GM19240 (cell line): Measurements from ENCODE around the gene C17orf67.

Source experiments
- DNase-seq: peaks from one replicate; pipeline ENCODE4 v3.0.0; 2011; ENCODE audit warnings: low spot score; ENCODE audit not compliant: insufficient read length

Gene C17orf67

GRCh38 chr17:56833057-56833808 lies 487 bp downstream of the C17orf67 start:
- DNase-seq, result peak; percentile 33

DNA sequence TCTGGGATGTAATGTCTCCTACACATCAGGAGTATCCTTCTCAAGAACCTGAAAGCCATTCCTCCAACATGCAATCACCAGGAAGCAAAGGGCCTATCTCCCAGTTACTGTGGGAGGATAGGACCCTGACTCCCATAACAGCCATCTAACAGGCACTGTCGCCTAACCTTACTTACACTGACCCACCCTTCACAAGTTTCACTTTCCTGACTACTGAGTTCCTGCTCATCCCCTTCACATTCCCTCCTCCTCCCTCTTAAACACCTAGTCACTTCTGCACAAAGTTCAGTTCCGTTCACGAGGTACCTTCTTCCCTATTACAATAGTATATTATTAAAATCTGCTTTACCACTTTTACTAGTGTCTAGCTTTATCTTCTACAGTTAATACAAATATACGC lies 1.3 kb downstream of the C17orf67 start:
- DNase-seq, result no peak

- no peak for DNase-seq
These were observed 2.2 kb downstream of the C17orf67 start for GRCh38 chr17:56831369-56832095.

DNA sequence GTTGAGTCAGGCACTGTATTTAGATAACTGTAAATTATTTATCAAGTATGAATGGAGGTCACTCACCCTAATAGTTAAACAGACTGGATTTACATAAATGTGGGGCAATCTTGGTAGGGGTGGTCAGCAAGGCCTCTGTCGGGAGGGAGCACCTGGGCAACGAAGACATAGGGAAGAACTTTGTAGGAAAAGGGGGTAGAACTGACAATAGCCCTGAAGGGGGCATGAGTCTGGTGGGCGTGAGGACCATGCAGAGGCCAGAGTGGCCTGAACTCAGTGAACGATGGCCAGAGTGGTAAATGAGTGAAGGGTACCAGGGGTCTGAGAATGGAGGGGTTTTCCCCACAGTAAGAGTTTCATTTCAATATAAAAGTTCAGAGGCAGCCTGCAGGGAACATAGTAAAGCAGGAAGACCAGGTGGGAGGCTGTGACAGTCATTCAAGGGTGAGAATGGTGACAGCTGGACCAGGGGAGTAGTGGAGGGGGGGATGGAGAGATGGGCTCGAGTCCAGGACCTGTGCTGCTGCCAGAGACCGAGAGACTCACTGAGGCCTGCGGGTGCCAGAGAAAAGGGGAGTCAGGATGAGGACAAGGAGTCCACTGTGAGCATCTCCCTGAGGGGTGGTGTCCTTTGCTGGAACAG lies 2.9 kb downstream of the C17orf67 start:
- no peak for DNase-seq

DNA sequence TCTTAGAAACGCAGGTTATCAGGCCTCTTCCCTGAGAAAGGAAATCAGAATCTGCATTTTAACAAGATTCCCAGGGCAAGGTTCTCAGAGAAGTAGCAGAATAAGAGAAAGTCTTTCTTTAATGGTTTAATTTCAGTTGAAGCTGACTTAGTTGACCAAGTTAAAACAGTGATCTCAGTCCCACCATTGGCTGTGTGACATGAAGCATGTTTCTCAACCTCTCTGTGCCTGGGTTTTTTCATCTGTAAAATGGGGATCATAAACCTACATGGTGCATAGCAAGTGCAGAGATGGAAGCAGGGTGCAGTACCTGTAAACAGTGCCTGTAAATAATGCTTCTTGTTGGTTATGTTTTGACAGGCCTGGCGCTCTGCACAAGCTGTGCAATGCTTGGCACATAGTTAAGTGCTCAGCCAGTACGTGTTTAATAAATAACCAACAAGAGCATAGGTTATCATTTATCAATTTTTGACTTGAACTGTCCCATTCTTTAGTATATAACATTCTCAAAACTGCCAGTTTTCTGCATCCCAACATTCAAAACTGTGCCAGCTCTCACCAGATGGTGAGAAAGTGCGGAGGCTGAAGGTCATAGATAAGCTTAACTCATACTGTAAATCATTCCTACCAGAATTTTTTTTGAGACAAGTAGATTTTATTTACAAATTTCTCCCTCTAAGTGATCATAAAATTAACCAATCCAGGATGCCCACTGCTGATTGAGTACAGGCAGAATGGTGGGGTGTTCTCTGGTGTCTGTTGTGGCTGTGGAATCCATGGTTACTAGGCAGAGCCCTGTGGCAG lies 6.9 kb downstream of the C17orf67 start:
- no peak for DNase-seq

DNA sequence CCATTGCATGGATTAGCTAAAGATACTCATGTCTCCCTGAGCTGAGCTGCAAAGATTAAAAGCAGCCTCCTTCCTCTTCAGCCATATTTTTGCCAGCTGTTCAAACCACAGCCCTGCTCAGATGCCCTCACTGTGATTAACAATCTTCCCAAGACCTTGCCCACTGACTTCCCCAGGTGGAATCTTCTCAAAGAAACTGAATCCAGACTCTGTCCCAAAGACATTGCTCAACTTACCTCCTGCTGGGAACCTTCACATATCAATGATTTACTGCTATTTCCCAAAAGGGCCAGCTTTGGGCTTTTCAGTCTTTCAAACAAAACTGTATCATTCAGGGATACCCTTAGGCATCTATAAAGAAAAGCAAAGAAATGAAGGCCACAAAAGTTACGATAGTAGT lies 9.2 kb downstream of the C17orf67 start:
- no peak for DNase-seq

GRCh38 chr17:56823848-56824247 lies 9.9 kb downstream of the C17orf67 start:
- no peak for DNase-seq

GRCh38 chr17:56822725-56823124 lies 11.0 kb downstream of the C17orf67 start:
- no peak for DNase-seq

GRCh38 chr17:56821847-56822534 lies 11.7 kb downstream of the C17orf67 start:
- DNase-seq, result no peak

GRCh38 chr17:56820207-56820606 lies 13.5 kb downstream of the C17orf67 start:
- DNase-seq, result no peak

- DNase-seq, result peak; percentile 81
These were observed 14.1 kb downstream of the C17orf67 start for GRCh38 chr17:56819431-56820145.

DNA sequence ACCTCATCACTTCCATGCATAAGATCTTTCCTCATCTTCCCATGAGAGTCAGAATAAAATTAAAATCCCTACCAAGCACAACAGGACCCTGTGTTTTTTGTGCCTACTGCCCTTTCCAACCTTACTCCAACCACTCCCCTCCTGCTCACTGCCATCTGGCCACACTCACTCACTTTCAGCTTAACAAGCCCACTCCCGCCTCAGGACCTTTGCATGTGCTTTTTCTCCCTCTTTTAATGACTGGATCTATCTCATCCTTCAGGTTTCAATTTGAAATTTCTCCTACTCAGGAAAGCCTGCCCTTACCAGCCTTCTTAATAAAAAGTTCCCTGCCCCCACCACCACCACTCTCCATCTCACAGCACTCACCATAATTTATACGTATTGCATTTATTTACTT lies 14.7 kb downstream of the C17orf67 start:
- DNase-seq, result no peak

DNA sequence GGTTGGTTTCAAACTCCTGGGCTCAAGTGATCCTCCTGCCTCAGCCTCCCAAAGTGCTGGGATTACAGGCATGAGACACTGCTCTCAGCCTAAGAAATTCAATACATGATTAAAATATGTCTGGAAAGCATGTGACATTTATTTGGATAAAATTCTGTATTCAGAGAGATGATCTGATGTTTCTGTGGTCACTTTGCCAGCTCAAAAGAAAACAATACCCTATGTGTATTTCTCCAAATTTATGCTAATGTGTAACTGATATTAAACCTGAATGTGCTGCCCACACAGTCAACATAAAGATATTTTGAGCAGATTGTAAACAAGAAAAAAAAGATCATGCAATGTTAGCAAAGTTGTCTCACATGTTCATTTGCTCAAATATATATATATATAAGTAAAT lies 16.7 kb downstream of the C17orf67 start:
- no peak for DNase-seq

- no peak for DNase-seq
These were observed 18.0 kb downstream of the C17orf67 start for GRCh38 chr17:56815711-56816110.

- DNase-seq, result no peak
These were observed 20.8 kb downstream of the C17orf67 start for GRCh38 chr17:56812901-56813388.

- DNase-seq, result no peak
These were observed 22.6 kb downstream of the C17orf67 start for GRCh38 chr17:56810891-56811775.

DNA sequence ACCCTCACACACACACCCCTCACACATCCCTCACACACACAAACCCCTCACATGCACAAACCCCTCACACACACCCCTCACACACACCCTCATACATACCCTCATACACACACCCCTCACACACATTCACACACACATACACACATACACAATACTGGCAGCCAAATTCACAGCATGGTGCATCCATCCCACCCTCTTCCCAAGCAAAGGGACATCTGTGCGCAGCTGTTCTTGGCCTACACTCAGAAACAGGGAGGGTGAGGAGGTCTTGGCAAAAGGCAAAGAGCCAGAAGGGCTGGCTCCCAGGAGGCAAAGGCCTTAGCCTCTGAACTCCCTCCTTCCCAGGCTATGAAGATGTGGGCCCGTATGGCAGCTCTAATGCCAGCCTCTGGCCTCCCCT lies 23.4 kb downstream of the C17orf67 start:
- DNase-seq, result no peak

GRCh38 chr17:56809820-56810179 lies 23.9 kb downstream of the C17orf67 start:
- no peak for DNase-seq

- no peak for DNase-seq
These were observed 24.5 kb downstream of the C17orf67 start for GRCh38 chr17:56809106-56809819.
